K562 (cell line): ENCODE data around the gene CDK4. TPM values are rescaled to one million over a fixed set of nuclear protein-coding genes. Genes with fewer than 3 reads are reported as not detected.
A peak's percentile ranks its signal among the peaks of the same experiment; 100 is the strongest.

ENCODE experiments used
- CHD2 ChIP-seq: IDR thresholded peaks from 2 replicates; pipeline ENCODE4 v1.6.1; 2011; ENCODE audit warnings: low read depth, low read length
- CREM ChIP-seq: IDR thresholded peaks from 2 replicates; pipeline ENCODE4 v1.6.1; 2014; ENCODE audit warnings: antibody characterized with exemption, low read depth
- CTBP1 ChIP-seq: fragments of 450-650 bp; IDR thresholded peaks from 2 replicates; pipeline ENCODE4 v1.6.1; 2016; ENCODE audit warnings: borderline replicate concordance
- EHMT2 ChIP-seq: fragments of 450-650 bp; IDR thresholded peaks from 2 replicates; pipeline ENCODE4 v1.6.1; 2018; ENCODE audit warnings: antibody characterized with exemption
- ETV1 ChIP-seq: fragments of 450-650 bp; conservative IDR thresholded peaks from 2 replicates; pipeline ENCODE4 v1.6.1; 2016; ENCODE audit warnings: missing genetic modification characterization, control low read depth, low read depth, missing compliant biosample characterization
- FOXK1 ChIP-seq: sonication (generic); formaldehyde crosslinking; IDR thresholded peaks from 2 replicates; pipeline ENCODE4 v1.8.0; 2022; ENCODE audit warnings: missing genetic modification reagents, mild to moderate bottlenecking, borderline replicate concordance
- NR2C1 ChIP-seq, 2 experiments: fragments of 450-650 bp; IDR thresholded peaks; 2 replicates each; pipeline ENCODE4 v1.6.1; 2017; ENCODE audit warnings: mild to moderate bottlenecking in 2 of 2, antibody characterized with exemption in 1 of 2, inconsistent platforms in 1 of 2, missing compliant biosample characterization in 1 of 2, missing genetic modification characterization in 1 of 2
- POLR2A ChIP-seq: fragments of 450-650 bp; conservative IDR thresholded peaks from 2 replicates; pipeline ENCODE4 v1.6.1; 2016
- SETDB1 ChIP-seq: IDR thresholded peaks from one replicate; pipeline ENCODE4 v1.6.1; 2012; ENCODE audit warnings: low read length, control low read depth, inconsistent platforms
- SRSF1 ChIP-seq: fragments of 200-400 bp; formaldehyde crosslinking; IDR thresholded peaks from 2 replicates; pipeline ENCODE4 v1.6.1; 2017; ENCODE audit warnings: mild to moderate bottlenecking, low read depth, low read length, moderate library complexity
- TCF3 ChIP-seq: sonication (generic); formaldehyde crosslinking; IDR thresholded peaks from 2 replicates; pipeline ENCODE4 v1.4.0; 2020; ENCODE audit warnings: mild to moderate bottlenecking, missing genetic modification reagents
- TEAD1 ChIP-seq, 2 experiments: fragments of 450-650 bp in 1 of 2; sonication (generic) in 1 of 2; formaldehyde crosslinking; IDR thresholded peaks; 2 replicates each; pipeline versions ENCODE4 v1.4.0 to v1.8.0; 2020 to 2022; ENCODE audit warnings: mild to moderate bottlenecking in 2 of 2, missing genetic modification reagents in 1 of 2
- ZNF780A ChIP-seq: fragments of 250-450 bp; sonication (Bioruptor Pico); IDR thresholded peaks from 2 replicates; pipeline ENCODE4 v1.5.0; 2021; ENCODE audit warnings: mild to moderate bottlenecking
- polyA plus RNA-seq, 8 experiments: library from polyadenylated mRNA; depleted of rRNA in 4 of 8; stranded (reverse) in 5 of 8; unstranded in 3 of 8; fragments of >200 nt; fragmentation: Nextera tagmentation in 2 of 8; fragmentation: Illumina TruSeq in 1 of 8; extraction: Ambion mirVana in 2 of 8; extraction: Trizol in 1 of 8; gene quantifications; 2 replicates each; pipeline versions ENCODE4 v1.2.1 to v1.2.3, GENCODE V29; 2011 to 2014; ENCODE audit warnings: inconsistent platforms in 1 of 8, missing spikeins in 1 of 8
- total RNA-seq, 7 experiments: library from RNA; depleted of rRNA in 6 of 7; stranded (reverse); fragments of >200 nt in 6 of 7; fragmentation: Illumina TruSeq in 2 of 7; extraction: Trizol in 2 of 7; gene quantifications; 2 replicates each; pipeline versions ENCODE4 v1.2.1 to v1.2.3, GENCODE V29; 2011 to 2021; ENCODE audit warnings: low replicate concordance in 1 of 7
- TF ChIP-seq, protein P1 (sequence below): fragments of 450-650 bp; IDR thresholded peaks from 2 replicates; pipeline ENCODE4 v1.6.1; 2014; ENCODE audit warnings: low read depth, mild to moderate bottlenecking, moderate library complexity, borderline replicate concordance
- TF ChIP-seq, protein P2 (sequence below): IDR thresholded peaks from 2 replicates; pipeline ENCODE4 v1.6.1; 2012; ENCODE audit warnings: low read depth, low read length, improper control_type of control experiment, borderline replicate concordance
- TF ChIP-seq, protein P3 (sequence below), 2 experiments: fragments of 450-650 bp in 1 of 2; sonication (generic) in 1 of 2; formaldehyde crosslinking; conservative IDR thresholded peaks; 2 replicates each; pipeline versions ENCODE4 v1.4.0 to v1.8.1; 2020 to 2022; ENCODE audit warnings: mild to moderate bottlenecking in 1 of 2, missing genetic modification reagents in 1 of 2
- TF ChIP-seq, protein P4 (sequence below): fragments of 200-800 bp; sonication (Bioruptor generic); IDR thresholded peaks from 2 replicates; pipeline ENCODE4 v1.6.1; 2017; ENCODE audit warnings: missing genetic modification characterization, missing compliant biosample characterization

The CDK4 gene
- total and polyA plus RNA-seq, 9 of the 15 experiments (the other 6 are each of a cell fraction or from before 2014, with no cell fraction given) = 37.8 to 436 (median 238) TPM

DNA sequence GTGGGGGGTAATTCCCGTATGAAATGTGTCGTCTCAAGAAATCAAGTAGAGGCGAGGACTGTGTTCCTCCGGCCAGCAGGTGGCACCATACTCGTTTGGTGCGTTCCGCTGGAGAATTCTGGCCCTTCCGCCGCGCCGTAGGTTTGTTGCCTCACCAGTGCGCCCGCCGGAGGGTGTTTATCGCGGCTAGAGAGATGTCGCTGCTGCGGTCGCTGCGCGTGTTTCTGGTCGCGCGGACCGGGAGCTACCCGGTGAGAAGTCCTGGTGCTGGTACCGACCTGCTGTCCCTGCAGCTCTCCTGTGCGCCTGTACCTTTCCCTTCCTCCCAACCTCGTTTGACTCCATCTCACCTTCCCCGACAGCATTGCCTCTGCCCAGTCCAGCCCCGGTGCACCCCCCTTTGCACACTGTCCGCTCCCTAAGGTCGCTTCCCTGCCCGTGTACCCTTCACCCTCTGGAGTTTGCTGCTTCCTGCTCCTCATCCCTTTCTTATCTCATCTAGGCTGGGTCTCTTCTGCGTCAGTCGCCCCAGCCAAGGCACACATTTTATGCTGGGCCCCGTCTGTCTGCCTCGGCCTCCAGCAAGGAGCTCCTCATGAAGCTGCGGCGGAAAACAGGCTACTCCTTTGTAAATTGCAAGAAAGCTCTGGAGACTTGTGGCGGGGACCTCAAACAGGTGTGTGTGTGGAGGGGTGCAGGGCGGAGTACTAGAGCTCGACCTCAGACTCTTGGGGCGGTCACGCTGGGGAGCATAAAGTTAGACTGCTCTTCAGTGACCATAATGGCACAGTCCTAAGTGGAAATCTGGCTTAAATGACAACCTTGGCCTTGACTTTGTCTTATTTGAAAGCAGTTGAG, 30.7 kb upstream of the CDK4 start, which contains the start of gene TSFM (continued):
- TF ChIP-seq, protein P1, sequence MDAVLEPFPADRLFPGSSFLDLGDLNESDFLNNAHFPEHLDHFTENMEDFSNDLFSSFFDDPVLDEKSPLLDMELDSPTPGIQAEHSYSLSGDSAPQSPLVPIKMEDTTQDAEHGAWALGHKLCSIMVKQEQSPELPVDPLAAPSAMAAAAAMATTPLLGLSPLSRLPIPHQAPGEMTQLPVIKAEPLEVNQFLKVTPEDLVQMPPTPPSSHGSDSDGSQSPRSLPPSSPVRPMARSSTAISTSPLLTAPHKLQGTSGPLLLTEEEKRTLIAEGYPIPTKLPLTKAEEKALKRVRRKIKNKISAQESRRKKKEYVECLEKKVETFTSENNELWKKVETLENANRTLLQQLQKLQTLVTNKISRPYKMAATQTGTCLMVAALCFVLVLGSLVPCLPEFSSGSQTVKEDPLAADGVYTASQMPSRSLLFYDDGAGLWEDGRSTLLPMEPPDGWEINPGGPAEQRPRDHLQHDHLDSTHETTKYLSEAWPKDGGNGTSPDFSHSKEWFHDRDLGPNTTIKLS = peak; percentile 67; the same call in 1 of the 2 replicates
- TF ChIP-seq CREM (peak; percentile 98), NR2C1 (IDR thresholded peaks at IDR 0.05) (peak; percentile 52; the same call in 1 of the 2 replicates), NR2C1 (tag; IDR thresholded peaks at IDR 0.05) (peak; percentile 66), FOXK1 (CRISPR knock-in tag) (0 out of 2 replicates have a peak, but pooled peaks have one; percentile 79), SETDB1 (no peak), ZNF780A (CRISPR knock-in tag) (no peak), TCF3 (CRISPR knock-in tag) (peak; percentile 33; the same call in 1 of the 2 replicates), POLR2A (peak; percentile 97), EHMT2 (no peak), TEAD1 (CRISPR knock-in tag; IDR thresholded peaks at IDR 0.05) (peak; percentile 46 to 88; a peak in 2 of 4 replicates), ETV1 (peak; percentile 65), SRSF1 (no peak), CHD2 (0 out of 2 replicates have a peak, but pooled peaks have one; percentile 23), CTBP1 (peak; percentile 88)
- TF ChIP-seq, protein P2, sequence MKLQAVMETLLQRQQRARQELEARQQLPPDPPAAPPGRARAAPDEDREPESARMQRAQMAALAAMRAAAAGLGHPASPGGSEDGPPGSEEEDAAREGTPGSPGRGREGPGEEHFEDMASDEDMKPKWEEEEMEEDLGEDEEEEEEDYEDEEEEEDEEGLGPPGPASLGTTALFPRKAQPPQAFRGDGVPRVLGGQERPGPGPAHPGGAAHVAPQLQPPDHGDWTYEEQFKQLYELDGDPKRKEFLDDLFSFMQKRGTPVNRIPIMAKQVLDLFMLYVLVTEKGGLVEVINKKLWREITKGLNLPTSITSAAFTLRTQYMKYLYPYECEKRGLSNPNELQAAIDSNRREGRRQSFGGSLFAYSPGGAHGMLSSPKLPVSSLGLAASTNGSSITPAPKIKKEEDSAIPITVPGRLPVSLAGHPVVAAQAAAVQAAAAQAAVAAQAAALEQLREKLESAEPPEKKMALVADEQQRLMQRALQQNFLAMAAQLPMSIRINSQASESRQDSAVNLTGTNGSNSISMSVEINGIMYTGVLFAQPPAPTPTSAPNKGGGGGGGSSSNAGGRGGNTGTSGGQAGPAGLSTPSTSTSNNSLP = peak; percentile 36; the same call in 1 of the 2 replicates
- TF ChIP-seq, protein P3, sequence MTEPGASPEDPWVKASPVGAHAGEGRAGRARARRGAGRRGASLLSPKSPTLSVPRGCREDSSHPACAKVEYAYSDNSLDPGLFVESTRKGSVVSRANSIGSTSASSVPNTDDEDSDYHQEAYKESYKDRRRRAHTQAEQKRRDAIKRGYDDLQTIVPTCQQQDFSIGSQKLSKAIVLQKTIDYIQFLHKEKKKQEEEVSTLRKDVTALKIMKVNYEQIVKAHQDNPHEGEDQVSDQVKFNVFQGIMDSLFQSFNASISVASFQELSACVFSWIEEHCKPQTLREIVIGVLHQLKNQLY (CRISPR knock-in tag; conservative IDR thresholded peaks at IDR 0.05) = no peak
- TF ChIP-seq, protein P4, sequence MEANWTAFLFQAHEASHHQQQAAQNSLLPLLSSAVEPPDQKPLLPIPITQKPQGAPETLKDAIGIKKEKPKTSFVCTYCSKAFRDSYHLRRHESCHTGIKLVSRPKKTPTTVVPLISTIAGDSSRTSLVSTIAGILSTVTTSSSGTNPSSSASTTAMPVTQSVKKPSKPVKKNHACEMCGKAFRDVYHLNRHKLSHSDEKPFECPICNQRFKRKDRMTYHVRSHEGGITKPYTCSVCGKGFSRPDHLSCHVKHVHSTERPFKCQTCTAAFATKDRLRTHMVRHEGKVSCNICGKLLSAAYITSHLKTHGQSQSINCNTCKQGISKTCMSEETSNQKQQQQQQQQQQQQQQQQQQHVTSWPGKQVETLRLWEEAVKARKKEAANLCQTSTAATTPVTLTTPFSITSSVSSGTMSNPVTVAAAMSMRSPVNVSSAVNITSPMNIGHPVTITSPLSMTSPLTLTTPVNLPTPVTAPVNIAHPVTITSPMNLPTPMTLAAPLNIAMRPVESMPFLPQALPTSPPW (CRISPR knock-in tag) = peak; percentile 74
